ENCODE data around the gene EFCAB6. TPM values are rescaled to one million over a fixed set of nuclear protein-coding genes. Genes with fewer than 3 reads are reported as not detected.

Gene EFCAB6
- total RNA-seq, 1 experiment from 2014 or later, result 0.40 TPM

- Mint-ChIP-seq H3K27me3 (ENCODE audit: insufficient read depth, unreplicated experiment) (peaks cover 13% of the 10 kb centered on the region), H3K27ac (ENCODE audit: low read depth, unreplicated experiment) (no peak overlapping the region), H3K36me3 (ENCODE audit: insufficient read depth, unreplicated experiment) (no peaks in the 10 kb centered on the region), H3K4me3 (ENCODE audit: unreplicated experiment) (no peak overlapping the region), H3K9me3 (ENCODE audit: unreplicated experiment) (no peaks in the 10 kb centered on the region), H3K4me1 (ENCODE audit: insufficient read depth, unreplicated experiment) (no peaks in the 10 kb centered on the region)
- CTCF ChIA-PET, result interaction anchor here (0.7 kb wide), 2 partner anchors 20 to 428 kb away, joined by 4 to 5 read pairs; no protein-coding TSS in a partner anchor
- no TSS peak for BruUV-seq (replicated peaks)
- intact Hi-C loops (cut with micrococcal nuclease), result no loop called here
- no peak for TF ChIP-seq CTCF (IDR thresholded peaks at IDR 0.05; ENCODE audit: unreplicated experiment)
- DNase-seq (ENCODE audit: unreplicated experiment), result no peak
- POLR2A ChIA-PET, result interaction anchor here (0.6 kb wide), 1 partner anchor 258 kb away, joined by 3 read pairs; no protein-coding TSS in a partner anchor
These were observed 21.5 kb upstream of the EFCAB6 start for GRCh38 chr22:43833286-43834240.

GRCh38 chr22:43832393-43833265, 20.5 kb upstream of the EFCAB6 start:
- no peaks in the 10 kb centered on the region for H3K36me3 Mint-ChIP-seq (ENCODE audit: insufficient read depth, unreplicated experiment)
- TF ChIP-seq CTCF (IDR thresholded peaks at IDR 0.05; ENCODE audit: unreplicated experiment), result no peak
- H3K27me3 Mint-ChIP-seq (ENCODE audit: insufficient read depth, unreplicated experiment), result peaks cover 18% of the 10 kb centered on the region
- ChIA-PET POLR2A (interaction anchor here (0.6 kb wide), 1 partner anchor 257 kb away, joined by 3 read pairs; no protein-coding TSS in a partner anchor), CTCF (interaction anchor here (0.5 to 0.7 kb wide), 2 partner anchors 21 to 64 kb away, joined by 3 to 5 read pairs; no protein-coding TSS in a partner anchor)
- intact Hi-C loops (cut with micrococcal nuclease), result no loop called here
- no peaks in the 10 kb centered on the region for H3K4me1 Mint-ChIP-seq (ENCODE audit: insufficient read depth, unreplicated experiment)
- no peak for DNase-seq (ENCODE audit: unreplicated experiment)
- no peaks in the 10 kb centered on the region for H3K9me3 Mint-ChIP-seq (ENCODE audit: unreplicated experiment)
- no TSS peak for BruUV-seq (replicated peaks)
- H3K4me3 Mint-ChIP-seq (ENCODE audit: unreplicated experiment), result no peak overlapping the region
- no peak overlapping the region for H3K27ac Mint-ChIP-seq (ENCODE audit: low read depth, unreplicated experiment)

- H3K27ac Mint-ChIP-seq (ENCODE audit: low read depth, unreplicated experiment), result no peak overlapping the region
- peaks cover 26% of the 10 kb centered on the region for H3K27me3 Mint-ChIP-seq (ENCODE audit: insufficient read depth, unreplicated experiment)
- intact Hi-C loops (cut with micrococcal nuclease), result no loop called here
- no peaks in the 10 kb centered on the region for H3K4me1 Mint-ChIP-seq (ENCODE audit: insufficient read depth, unreplicated experiment)
- H3K36me3 Mint-ChIP-seq (ENCODE audit: insufficient read depth, unreplicated experiment), result no peaks in the 10 kb centered on the region
- ChIA-PET POLR2A (interaction anchor here (0.6 kb wide), 1 partner anchor 9 kb away, joined by 3 read pairs; no protein-coding TSS in a partner anchor), CTCF (no interaction called here)
- no peak overlapping the region for H3K4me3 Mint-ChIP-seq (ENCODE audit: unreplicated experiment)
- DNase-seq (ENCODE audit: unreplicated experiment), result no peak
- no peak for TF ChIP-seq CTCF (IDR thresholded peaks at IDR 0.05; ENCODE audit: unreplicated experiment)
- no peaks in the 10 kb centered on the region for H3K9me3 Mint-ChIP-seq (ENCODE audit: unreplicated experiment)
- no TSS peak for BruUV-seq (replicated peaks)
These were observed 19.7 kb upstream of the EFCAB6 start for GRCh38 chr22:43831561-43832392.

Measured in MCF 10A (cell line).